ENCODE data around the gene SLIT3.

The SLIT3 gene

GRCh38 chr5:168788107-168788506, 512.8 kb downstream of the SLIT3 start:
- no peak for DNase-seq (ENCODE audit: low read depth in 3 of 3, low spot score in 1 of 3)

GRCh38 chr5:168786147-168786546, 514.8 kb downstream of the SLIT3 start:
- DNase-seq (ENCODE audit: low read depth in 3 of 3, low spot score in 1 of 3): no peak

GRCh38 chr5:168784454-168784853, 516.5 kb downstream of the SLIT3 start:
- DNase-seq (ENCODE audit: low read depth in 3 of 3, low spot score in 1 of 3): no peak

GRCh38 chr5:168781941-168782571, 518.9 kb downstream of the SLIT3 start:
- DNase-seq (ENCODE audit: low read depth in 3 of 3, low spot score in 1 of 3): no peak

- no peak for DNase-seq (ENCODE audit: low read depth in 3 of 3, low spot score in 1 of 3)
Observed at GRCh38 chr5:168780888-168781287, 520.1 kb downstream of the SLIT3 start.

GRCh38 chr5:168779333-168779732, 521.6 kb downstream of the SLIT3 start:
- DNase-seq (ENCODE audit: low read depth in 3 of 3, low spot score in 1 of 3): no peak

- no peak for DNase-seq (ENCODE audit: low read depth in 3 of 3, low spot score in 1 of 3)
Observed at GRCh38 chr5:168778536-168778935, 522.4 kb downstream of the SLIT3 start.

- no peak for DNase-seq (ENCODE audit: low read depth in 3 of 3, low spot score in 1 of 3)
Observed at GRCh38 chr5:168777651-168778050, 523.3 kb downstream of the SLIT3 start.

- DNase-seq (ENCODE audit: low read depth in 3 of 3, low spot score in 1 of 3): no peak
Observed at GRCh38 chr5:168776070-168776469, 524.9 kb downstream of the SLIT3 start.

GRCh38 chr5:168773226-168773625, 527.7 kb downstream of the SLIT3 start:
- DNase-seq (ENCODE audit: low read depth in 3 of 3, low spot score in 1 of 3): no peak

GRCh38 chr5:168772316-168772961, 528.5 kb downstream of the SLIT3 start:
- no peak for DNase-seq (ENCODE audit: low read depth in 3 of 3, low spot score in 1 of 3)

- no peak for DNase-seq (ENCODE audit: low read depth in 3 of 3, low spot score in 1 of 3)
Observed at GRCh38 chr5:168771678-168772077, 529.3 kb downstream of the SLIT3 start.

- no peak for DNase-seq (ENCODE audit: low read depth in 3 of 3, low spot score in 1 of 3)
Observed at GRCh38 chr5:168770996-168771395, 529.9 kb downstream of the SLIT3 start.

- DNase-seq (ENCODE audit: low read depth in 3 of 3, low spot score in 1 of 3): no peak
Observed at GRCh38 chr5:168770036-168770498, 530.9 kb downstream of the SLIT3 start.

- no peak for DNase-seq (ENCODE audit: low read depth in 3 of 3, low spot score in 1 of 3)
Observed at GRCh38 chr5:168768172-168768571, 532.8 kb downstream of the SLIT3 start.

GRCh38 chr5:168766426-168766700, 534.6 kb downstream of the SLIT3 start:
- no peak for DNase-seq (ENCODE audit: low read depth in 3 of 3, low spot score in 1 of 3)

- DNase-seq (ENCODE audit: low read depth in 3 of 3, low spot score in 1 of 3): no peak
Observed at GRCh38 chr5:168765551-168766425, 535.2 kb downstream of the SLIT3 start.

- DNase-seq (ENCODE audit: low read depth in 3 of 3, low spot score in 1 of 3): no peak
Observed at GRCh38 chr5:168765086-168765550, 535.8 kb downstream of the SLIT3 start.

GRCh38 chr5:168756453-168757391, 544.2 kb downstream of the SLIT3 start:
- DNase-seq (ENCODE audit: low read depth in 3 of 3, low spot score in 1 of 3): no peak

- no peak for DNase-seq (ENCODE audit: low read depth in 3 of 3, low spot score in 1 of 3)
Observed at GRCh38 chr5:168755548-168756093, 545.3 kb downstream of the SLIT3 start.

All from stimulated activated CD4-positive, alpha-beta T cell treated with anti-CD3 and anti-CD28 coated beads, TNF-alpha, amount 100 ng/mL, for 1 hour (primary cell).